Activated B cell treated with CpG ODN at 0.5 μM for 24 hours (primary cell): ENCODE data around the gene UBE2D4. TPM values are rescaled to one million over a fixed set of nuclear protein-coding genes. Genes with fewer than 3 reads are reported as not detected.
A peak's percentile ranks its signal among the peaks of the same experiment; 100 is the strongest.

ENCODE experiments used
- ATAC-seq: fragments of 200-7000 bp; cut with Tn5 transposase; one replicate; pipeline ENCODE4 v1.10.0; 2021; ENCODE audit warnings: low read depth, mild to moderate bottlenecking, moderate library complexity
- CTCF ChIA-PET: fragments of 350-600 bp; sonication (Branson Sonifier 250); formaldehyde crosslinking; loops from one replicate; lab custom pipeline; 2021; ENCODE audit warnings: antibody characterized with exemption; lab: Charles Lee
- POLR2A ChIA-PET: fragments of 350-600 bp; sonication (Branson Sonifier 250); formaldehyde crosslinking; loops from one replicate; lab custom pipeline; 2021; ENCODE audit warnings: antibody characterized with exemption; lab: Charles Lee
- DNase-seq: peaks from one replicate; pipeline ENCODE4 v3.0.0; 2022
- H3K27ac Mint-ChIP-seq: one replicate; pipeline ENCODE4 v1.8.0; 2020; ENCODE audit warnings: mixed read lengths
- H3K27me3 Mint-ChIP-seq: one replicate; pipeline ENCODE4 v1.8.0; 2021; ENCODE audit warnings: mixed read lengths
- H3K36me3 Mint-ChIP-seq: one replicate; pipeline ENCODE4 v1.8.0; 2021; ENCODE audit warnings: low read depth, mixed read lengths
- H3K4me1 Mint-ChIP-seq: one replicate; pipeline ENCODE4 v1.8.0; 2021; ENCODE audit warnings: mixed read lengths
- H3K4me3 Mint-ChIP-seq: one replicate; pipeline ENCODE4 v1.8.0; 2020; ENCODE audit warnings: mild to moderate bottlenecking, mixed read lengths
- H3K9me3 Mint-ChIP-seq: one replicate; pipeline ENCODE4 v1.8.0; 2020; ENCODE audit warnings: mixed read lengths
- intact Hi-C: fragments of 100-400 bp; cut with micrococcal nuclease; formaldehyde crosslinking; loops from one replicate; pipeline ENCODE4 v1.15.1; 2024
- total RNA-seq: library from RNA; stranded (reverse); gene quantifications from 2 replicates; pipeline ENCODE4 v1.2.3, GENCODE V29; 2022
- TF ChIP-seq, protein P1 (sequence below): fragments of 200-600 bp; IDR thresholded peaks from one replicate; pipeline ENCODE4 v1.8.0; 2022; ENCODE audit warnings: antibody characterized with exemption, mild to moderate bottlenecking

The UBE2D4 gene
- 18.9 and 19.6 TPM in 2 replicates for total RNA-seq

DNA sequence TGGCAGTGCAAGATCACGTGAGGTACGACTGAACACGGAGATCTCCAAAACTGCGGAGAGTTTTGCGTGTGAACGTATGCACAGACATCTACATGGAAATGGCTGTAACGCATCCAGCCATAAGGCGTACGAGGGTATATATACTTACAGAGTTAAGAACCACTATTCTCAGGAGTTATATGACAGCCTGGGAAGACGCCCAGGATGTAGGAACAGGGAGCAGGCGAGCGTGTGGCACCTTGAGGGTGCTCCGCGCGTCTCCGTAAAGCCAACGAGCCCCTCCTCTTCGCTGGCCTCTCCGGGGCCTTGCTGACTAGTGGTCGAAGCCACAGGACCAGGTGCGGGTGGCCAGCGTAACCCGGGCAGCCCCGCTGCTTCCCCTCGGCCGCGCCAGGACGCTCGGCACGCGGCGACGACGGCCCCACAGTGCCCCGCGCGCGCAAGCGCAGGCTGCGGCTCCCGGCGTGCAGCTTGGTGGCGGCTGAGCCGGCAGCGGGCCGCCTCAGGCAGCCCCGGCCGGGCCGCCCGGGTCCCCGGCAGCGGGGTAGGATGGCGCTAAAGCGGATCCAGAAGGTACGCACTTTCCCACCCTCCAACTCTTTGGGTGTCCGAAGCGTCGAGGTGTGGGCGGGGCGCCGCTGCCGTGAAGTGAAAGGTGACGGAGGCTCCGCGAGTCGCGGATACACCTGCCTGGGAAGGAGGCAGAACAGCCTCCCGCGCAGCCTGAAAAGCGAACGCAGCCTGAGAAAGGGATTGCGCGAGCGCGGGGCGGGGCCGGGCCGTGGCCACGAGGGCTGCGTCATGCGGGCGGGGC is at the start of gene UBE2D4:
TSS of gene UBE2D4 (plus strand) at position 453 of the 814 bp plus-strand sequence. CDS start at position 550, 97 bp downstream.
- intact Hi-C loops, result loop anchor here (1.0 to 5.0 kb wide), 8 partner anchors 20 to 1185 kb away; partner anchors contain the start of genes COA1, MRPL32, MRPS24 and POLM
- Mint-ChIP-seq H3K36me3 (peaks cover 3% of the 10 kb centered on the region), H3K4me3 (peak within 1 kb of the TSS; percentile 87), H3K4me1 (peaks cover 24% of the 10 kb centered on the region), H3K27me3 (no peaks in the 10 kb centered on the region), H3K27ac (peak within 1 kb of the TSS; percentile 93), H3K9me3 (no peaks in the 10 kb centered on the region)
- POLR2A ChIA-PET, result interaction anchor here (0.6 to 1.6 kb wide), 12 partner anchors 11 to 1843 kb away, joined by 3 to 17 read pairs (median 4); partner anchors contain the start of genes DDX56, MRPS24, URGCP and YKT6
- peak; percentile 89 for DNase-seq
- TF ChIP-seq, protein P1, sequence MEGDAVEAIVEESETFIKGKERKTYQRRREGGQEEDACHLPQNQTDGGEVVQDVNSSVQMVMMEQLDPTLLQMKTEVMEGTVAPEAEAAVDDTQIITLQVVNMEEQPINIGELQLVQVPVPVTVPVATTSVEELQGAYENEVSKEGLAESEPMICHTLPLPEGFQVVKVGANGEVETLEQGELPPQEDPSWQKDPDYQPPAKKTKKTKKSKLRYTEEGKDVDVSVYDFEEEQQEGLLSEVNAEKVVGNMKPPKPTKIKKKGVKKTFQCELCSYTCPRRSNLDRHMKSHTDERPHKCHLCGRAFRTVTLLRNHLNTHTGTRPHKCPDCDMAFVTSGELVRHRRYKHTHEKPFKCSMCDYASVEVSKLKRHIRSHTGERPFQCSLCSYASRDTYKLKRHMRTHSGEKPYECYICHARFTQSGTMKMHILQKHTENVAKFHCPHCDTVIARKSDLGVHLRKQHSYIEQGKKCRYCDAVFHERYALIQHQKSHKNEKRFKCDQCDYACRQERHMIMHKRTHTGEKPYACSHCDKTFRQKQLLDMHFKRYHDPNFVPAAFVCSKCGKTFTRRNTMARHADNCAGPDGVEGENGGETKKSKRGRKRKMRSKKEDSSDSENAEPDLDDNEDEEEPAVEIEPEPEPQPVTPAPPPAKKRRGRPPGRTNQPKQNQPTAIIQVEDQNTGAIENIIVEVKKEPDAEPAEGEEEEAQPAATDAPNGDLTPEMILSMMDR, result no peak
- peak; percentile 88 for ATAC-seq
- CTCF ChIA-PET, result no interaction called here

DNA sequence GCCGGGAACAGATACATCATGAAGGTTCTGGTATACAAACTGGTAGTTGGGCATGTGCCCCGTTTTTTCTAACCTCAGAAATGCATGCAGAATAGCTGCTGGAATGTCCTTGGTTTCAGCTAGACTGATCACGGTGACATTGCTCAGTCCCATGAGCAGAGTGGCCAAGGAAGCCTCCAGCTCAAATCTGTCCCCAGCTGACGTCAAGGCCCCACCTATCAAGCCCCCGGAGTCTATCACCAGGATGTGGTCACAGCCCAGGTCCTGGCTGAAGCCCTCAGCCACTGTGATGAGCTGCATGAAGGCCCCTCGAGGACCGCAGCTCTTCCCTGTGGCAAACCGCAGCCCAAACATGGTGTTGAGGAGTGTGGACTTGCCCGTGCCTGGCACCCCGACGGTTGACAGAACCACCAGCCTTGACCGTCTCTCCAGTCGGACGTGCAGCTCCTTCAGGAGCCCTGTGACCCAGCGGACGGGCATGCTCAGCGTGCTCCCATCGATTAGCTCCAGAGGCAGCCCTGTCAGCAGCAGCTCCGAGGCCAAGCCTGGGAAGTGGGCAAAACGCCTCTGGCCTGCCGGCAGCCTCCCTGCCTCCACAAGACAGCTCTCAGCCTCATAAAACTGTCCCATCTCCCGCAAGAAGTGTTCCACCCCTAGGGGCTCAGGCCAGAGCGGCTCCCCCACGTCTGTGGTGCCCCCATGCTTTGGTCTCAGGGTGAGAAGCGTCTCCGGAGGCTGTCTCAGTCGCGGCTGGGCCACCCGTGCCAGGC is 49.1 kb upstream of the UBE2D4 start:
- peaks cover 60% of the 10 kb centered on the region for H3K36me3 Mint-ChIP-seq
- ChIA-PET POLR2A (no interaction called here), CTCF (no interaction called here)
- H3K4me1 Mint-ChIP-seq, result peaks cover 11% of the 10 kb centered on the region
- no peak for DNase-seq
- no peaks in the 10 kb centered on the region for H3K9me3 Mint-ChIP-seq
- H3K27ac Mint-ChIP-seq, result no peak overlapping the region
- no peaks in the 10 kb centered on the region for H3K27me3 Mint-ChIP-seq
- no peak for ATAC-seq
- TF ChIP-seq, protein P1, result no peak
- intact Hi-C loops, result no loop called here
- no peak overlapping the region for H3K4me3 Mint-ChIP-seq

DNA sequence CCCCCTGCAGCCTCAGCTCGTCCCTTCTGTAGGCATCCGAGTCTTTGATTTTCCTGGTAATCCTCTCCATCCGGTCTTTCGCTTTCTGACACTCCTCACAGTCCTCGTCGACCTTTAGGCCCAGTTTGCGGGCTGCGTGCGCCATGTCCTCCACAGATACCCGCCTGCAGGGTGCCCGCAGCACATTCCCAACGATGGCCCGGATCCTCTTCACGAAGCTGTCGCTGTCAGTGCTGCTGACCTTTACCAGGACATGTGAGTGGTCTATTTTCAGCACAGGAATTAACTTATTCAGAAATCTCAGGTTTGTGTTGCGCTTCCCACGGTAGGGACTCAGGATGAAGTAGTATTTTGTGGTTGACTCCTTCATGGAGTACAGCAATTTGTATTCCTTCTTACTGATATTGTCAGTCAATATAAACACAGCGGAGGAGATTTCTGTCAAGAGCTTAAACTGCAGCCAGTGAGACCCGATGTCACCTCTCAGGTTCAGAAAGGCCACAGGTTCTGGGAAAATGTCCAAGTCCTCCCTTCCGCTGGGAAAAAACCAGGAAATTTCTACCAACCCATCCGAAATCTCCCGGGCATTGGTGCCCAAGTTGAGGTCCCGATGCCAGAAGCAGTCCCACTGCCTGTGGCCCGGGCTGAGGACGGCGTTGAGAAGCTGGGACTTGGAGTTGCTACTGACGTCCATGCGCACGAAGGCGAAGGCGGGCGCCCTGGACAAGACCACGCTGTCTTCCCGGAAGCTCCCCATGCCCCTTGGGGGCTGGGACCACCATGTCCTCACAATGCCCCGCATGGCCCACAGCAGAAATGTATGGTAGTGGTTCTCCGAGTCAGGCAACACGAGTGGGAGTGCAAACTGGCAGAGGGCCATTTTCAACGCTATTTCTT is 48.0 kb upstream of the UBE2D4 start:
- TF ChIP-seq, protein P1, result no peak
- DNase-seq, result no peak
- intact Hi-C loops, result no loop called here
- no peak for ATAC-seq
- CTCF ChIA-PET, result no interaction called here
- H3K4me1 Mint-ChIP-seq, result peaks cover 11% of the 10 kb centered on the region
- POLR2A ChIA-PET, result no interaction called here
- H3K9me3 Mint-ChIP-seq, result no peaks in the 10 kb centered on the region
- no peak overlapping the region for H3K27ac Mint-ChIP-seq
- H3K36me3 Mint-ChIP-seq, result peaks cover 64% of the 10 kb centered on the region
- no peaks in the 10 kb centered on the region for H3K27me3 Mint-ChIP-seq
- no peak overlapping the region for H3K4me3 Mint-ChIP-seq

DNA sequence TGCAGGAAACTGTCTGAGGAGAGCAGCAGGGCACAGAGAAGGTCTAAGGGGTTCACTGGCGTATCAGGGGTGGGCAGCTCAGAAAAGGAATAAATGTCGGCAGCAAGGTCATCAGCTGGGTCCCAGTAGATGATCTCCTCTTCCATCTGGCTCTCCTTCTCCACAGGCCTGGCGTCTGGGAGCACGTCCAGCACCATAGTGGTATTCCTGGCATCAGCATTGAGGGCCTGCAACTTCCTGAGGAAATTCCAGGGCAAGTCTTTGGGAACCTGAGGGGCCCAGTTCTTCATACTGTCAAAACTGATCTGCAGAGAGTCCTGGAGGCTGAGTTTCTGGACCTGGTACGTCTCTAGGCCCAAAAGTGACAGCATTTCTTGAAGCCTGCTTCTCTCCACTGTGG is 47.4 kb upstream of the UBE2D4 start:
- Mint-ChIP-seq H3K27me3 (no peaks in the 10 kb centered on the region), H3K36me3 (peaks cover 69% of the 10 kb centered on the region), H3K27ac (no peak overlapping the region), H3K4me3 (no peak overlapping the region), H3K4me1 (peaks cover 11% of the 10 kb centered on the region), H3K9me3 (no peaks in the 10 kb centered on the region)
- ChIA-PET POLR2A (no interaction called here), CTCF (no interaction called here)
- ATAC-seq, result no peak
- no peak for DNase-seq
- intact Hi-C loops, result no loop called here
- TF ChIP-seq, protein P1, result no peak
